Left renal cortex interstitium (tissue), 4 donors: ENCODE results near the gene GPC3. TPM values are rescaled to one million over a fixed set of nuclear protein-coding genes. Genes with fewer than 3 reads are reported as not detected.

Experiments
- DNase-seq, 4 donors: peaks; one replicate each; pipeline ENCODE4 v3.0.0-alpha.2; 2013; ENCODE audit warnings: low read depth in 4 of 4, low spot score in 2 of 4, missing footprints in 1 of 4
- polyA plus RNA-seq, 4 donors: library from polyadenylated mRNA; unstranded; fragments of 120-200 nt; gene quantifications; one replicate each; pipeline ENCODE4 v1.2.1, GENCODE V29; 2013; ENCODE audit not compliant: insufficient read length in 4 of 4

GPC3 gene
- polyA plus RNA-seq, 4 donors = 942 to 1,302 (median 1,241) TPM

DNA sequence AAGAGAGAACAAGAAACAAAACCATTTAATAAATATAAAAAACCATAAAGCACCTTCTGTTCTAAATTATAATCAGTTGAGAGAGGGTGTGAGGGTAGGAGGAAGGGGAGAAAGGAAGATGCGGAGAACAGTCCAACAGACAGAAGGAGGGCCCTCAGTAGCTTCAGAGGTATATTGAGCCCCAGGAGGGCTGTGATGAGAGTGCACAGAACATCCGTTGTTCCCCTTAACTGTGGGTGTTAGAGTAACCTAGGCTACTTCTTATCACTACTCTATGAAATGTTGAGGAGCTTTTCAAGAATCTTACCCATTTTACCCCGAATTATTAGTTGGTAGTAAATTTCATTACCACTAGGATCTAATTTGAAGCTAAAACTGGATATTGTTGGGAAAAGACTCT lies 13.8 kb downstream of the GPC3 start:
- DNase-seq = no peak

DNA sequence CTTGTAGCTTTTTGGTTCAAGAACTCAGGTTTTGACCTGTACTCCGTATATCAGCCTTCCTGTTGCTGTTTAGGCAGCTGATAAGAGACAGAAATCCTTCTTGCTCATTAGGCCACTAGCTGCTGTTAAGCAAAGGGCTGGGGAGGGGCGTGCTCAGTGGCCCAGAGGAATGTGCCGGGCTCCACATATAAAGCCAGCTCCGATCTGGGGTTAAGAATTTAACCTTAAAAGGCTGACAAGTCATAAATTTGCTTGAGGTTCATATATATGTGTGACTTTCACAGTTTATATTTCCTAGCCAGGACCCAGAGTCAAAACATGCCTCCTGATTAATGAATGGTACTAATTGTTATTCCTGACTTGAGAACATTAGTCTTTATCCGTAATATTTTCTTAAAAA lies 15.3 kb downstream of the GPC3 start:
- no peak for DNase-seq

DNA sequence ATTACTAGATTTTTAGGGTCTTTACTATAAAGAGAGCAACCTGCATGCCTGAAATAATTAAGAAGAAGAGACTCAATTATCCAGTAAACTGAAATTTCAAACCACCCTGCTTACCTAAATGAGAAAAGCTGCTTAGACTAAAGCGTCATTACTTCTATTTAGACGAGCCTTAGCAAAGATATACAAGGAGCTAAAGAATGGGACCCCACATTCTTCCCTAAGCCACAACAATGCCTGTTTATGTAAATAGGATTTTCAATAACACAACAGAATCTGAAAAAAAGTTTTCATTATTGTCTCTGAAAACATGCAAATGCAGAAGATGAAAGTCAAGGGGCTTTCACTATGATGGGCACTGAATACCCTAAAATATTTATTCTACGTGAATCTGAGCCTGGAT lies 16.2 kb downstream of the GPC3 start:
- DNase-seq = no peak

DNA sequence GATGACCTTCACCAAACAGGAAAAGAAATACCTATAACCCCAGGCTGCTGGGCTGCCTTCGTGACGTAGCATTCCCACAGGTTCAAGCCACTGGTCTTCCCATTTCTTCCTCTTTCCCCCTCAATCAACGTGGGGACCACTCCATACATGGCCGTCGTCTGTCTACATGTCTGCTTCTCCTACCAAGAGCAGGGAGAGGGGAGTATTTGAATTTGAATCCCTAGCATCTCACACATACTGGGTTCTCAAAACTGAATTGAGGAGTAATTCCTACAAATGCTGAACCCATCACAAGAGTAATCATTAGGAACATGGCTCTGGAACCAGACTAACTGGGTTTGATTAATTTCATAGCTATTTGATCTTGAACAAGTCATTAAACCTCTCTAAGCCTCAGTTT lies 17.3 kb downstream of the GPC3 start:
- DNase-seq = no peak

DNA sequence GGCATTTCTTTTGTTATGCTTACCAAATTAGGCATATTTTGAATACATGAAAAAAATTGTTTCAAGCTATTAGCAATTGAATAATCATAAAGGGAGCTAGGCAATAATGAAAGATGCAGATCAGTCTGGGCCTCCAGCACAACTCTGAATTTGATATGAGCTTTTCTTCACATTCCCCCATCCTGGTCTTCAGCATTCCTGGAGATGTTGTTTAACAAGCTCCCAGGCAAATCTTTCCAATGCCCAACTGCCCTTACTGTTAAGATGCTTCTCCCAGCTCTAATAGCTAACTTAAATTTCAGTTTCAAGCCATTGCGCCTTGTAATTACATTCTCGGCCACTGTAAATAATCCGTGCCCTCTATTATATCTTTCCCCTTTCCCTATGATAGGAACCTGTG lies 19.2 kb downstream of the GPC3 start:
- no peak for DNase-seq

DNA sequence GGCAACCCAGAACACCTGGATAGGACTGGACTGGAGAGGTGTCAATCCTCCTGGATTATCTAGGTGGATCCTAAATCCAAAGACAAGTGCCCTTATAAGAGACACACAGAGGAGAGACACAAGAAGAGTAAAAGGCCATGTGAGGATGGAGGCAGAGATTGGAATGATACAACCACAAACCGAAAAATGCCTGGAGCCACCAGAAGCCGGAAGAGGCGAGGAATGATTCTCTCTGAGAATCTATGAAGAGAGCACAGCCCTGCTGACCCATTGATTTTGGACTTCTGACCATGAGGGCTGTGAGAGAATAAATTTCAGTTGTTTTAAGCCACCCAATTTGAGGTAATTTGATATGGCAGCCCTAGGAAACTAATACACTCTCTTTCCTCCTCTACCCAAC lies 20.1 kb downstream of the GPC3 start:
- no peak for DNase-seq

DNA sequence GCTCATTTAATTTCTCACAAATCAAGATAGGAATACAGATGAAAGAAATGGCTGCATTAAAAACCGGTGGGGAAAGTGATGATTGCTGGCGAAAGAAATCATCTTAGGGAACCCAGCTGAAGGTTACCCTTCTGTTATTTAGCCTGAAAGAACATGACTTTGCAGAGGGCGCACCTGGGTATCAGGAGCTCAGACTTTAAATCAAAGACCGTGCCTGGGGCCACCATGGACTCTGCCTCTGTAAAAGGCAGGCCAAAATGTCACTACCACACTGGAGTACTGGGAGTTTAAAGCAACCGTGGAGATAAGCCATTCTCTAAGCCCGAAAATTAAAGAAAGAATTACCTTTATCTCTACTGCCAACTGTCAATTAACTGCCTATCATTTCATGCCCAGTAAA lies 24.3 kb downstream of the GPC3 start:
- DNase-seq = no peak

DNA sequence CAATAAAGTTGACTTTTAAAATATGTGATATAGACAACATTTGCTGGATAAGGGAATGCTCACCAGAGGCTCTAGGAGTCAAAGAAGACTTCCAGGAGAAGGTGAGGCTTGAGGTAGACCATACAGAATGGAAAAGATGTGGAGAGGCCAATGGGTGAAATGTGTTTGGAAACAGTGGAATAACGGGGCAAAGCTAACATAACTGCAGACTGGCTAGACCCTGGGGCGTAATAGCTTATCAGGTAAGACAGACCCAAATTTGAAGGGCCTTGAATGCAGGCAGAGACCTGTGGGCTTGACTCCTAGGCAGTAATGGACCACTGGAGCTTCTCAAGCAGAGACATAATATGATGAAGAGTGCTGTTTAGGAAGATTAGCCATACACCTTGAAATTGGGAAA lies 25.4 kb downstream of the GPC3 start:
- no peak for DNase-seq

DNA sequence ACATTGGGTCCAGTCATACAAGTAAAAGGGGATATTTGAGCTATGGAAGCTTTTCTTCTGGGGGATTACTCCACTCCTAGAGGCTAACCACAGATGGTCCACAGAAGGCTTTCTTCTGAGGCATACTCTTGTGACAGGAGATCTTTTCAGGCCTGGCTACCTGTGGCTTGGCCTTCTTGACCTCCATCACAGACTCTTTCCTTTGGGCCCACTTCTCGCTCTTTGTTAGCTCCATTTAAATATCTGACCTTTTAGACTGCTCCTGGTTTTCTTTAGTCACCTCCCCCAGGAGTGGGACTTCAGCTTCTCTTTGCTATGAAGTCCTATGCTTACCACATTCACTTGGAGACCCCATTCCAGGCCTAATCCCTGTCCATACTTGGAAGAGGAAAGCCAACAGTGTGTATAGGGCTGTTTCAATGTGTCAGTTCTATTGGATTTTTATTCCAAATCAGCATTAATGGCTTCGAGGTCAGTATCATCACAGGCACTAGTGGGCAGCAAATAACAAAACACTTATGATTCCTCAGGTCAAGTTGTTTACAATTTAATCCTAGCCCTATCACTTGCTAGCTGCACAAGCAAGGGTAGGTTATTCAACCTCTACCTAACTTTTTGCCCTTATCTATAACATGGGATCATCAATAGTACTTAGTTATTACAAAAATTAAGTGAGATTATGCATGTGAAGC lies 26.3 kb downstream of the GPC3 start:
- no peak for DNase-seq

DNA sequence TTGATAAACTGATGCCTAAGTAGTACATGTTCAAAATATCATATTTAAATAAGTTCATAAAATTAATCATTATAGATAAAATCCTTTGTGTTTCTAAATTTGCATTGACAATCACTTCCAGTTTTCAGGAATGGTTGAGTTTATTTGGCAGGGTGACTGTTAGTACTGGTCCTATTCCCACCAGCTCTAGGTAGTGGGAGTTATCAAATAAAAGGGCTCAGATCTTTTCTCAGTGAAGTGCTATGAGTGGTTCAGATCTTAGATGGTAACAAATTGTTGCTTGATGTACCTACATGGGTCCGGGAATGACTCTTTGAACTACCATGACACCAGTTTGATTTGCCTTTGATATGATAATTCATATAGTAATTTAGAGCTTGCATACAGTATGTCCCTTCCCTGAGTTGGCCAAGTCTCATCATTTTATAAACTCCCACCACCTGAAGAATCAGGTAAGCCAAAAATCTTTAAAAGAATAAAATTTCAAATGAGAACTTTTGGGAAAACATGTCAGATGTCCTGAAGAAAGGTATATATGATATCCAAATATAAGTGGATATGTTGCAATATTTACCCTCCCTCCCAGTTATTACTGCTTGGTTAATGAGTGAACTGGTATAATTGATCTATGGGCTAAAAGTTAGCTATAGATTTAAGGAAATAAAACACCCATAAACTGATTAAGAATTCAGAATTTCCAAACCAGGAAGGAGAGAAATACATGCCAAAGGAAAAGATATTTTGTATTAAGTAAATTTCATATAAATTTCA lies 28.6 kb downstream of the GPC3 start:
- no peak for DNase-seq

DNA sequence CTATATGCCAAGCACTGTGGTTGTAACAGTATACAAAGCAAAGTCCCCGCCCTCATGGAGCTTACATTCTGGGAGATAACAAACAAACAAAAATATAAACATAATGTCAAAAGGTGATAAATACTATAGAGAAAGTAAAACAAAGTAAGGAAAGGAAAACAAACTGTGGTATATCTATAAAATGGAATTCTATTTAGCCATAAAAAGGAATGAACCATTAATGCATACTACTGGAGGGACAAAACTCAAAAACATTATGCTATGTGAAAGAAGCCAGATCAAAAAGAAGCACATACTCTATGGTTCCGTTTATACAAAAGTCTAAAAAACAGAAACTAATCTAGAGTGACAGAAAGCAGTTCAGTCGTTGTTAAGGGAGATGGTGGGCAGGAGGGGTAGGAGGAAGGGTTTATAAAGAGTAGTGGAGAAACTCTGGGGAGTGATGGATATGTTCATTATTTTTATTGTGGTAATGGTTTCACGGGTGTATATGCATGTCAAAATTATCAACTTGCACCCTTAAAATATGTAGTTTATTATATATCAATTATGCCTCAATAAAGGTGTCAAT lies 31.5 kb downstream of the GPC3 start:
- DNase-seq = no peak

DNA sequence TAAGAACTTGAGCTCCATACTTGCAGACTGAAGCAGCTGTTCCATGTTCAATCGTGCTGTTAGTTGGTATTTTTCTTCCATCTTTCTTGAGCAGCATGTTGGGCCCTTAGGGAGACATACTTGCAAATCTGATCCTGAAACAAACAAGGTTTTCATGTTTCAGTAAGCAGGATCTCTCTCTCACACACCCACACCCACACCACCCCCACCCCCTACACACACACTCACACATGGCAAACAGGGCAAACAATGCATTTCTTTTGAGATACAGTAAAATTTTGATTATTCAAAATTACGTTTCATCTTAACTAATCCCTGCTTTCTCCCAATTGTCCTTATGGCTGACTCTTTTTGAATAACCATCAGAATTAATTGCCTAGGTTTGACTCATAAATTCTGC lies 32.3 kb downstream of the GPC3 start:
- no peak for DNase-seq

DNA sequence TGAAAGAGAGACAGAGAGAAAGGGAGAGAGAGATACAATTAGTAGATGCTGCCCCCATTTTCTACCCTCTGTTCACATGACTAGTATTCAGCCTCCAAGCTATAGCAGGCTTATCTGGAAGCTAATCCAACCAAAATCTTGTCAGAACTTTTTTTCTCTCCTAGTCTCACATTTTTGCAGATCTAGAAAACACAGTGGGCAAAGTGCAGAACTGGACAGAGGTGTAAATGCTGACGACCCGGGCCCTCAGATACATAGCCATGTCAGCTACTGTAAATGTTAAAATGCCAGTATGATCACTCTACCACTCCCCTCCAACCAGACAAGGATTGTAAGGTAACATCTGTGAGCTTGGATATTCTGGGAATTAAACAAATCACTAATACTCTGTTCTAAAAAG lies 34.3 kb downstream of the GPC3 start:
- no peak for DNase-seq

DNA sequence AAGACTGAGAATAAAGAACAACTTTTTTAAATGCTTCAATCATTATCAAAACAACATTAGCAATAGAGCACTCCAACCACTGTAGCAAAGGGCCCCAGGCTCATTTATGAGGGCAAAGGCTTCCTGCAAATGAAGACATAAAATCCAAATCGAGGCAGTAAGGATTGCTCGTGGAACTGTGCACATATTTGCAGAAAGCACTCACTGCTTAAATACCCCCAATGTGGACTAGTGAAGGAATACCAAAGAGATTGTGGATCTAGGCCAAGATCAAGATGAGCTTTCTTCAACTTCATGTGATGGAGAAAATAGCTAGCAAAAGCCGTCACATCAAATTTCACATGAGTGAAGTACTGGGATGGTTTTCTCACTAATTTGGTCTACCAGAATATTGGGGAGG lies 35.2 kb downstream of the GPC3 start:
- DNase-seq = no peak

DNA sequence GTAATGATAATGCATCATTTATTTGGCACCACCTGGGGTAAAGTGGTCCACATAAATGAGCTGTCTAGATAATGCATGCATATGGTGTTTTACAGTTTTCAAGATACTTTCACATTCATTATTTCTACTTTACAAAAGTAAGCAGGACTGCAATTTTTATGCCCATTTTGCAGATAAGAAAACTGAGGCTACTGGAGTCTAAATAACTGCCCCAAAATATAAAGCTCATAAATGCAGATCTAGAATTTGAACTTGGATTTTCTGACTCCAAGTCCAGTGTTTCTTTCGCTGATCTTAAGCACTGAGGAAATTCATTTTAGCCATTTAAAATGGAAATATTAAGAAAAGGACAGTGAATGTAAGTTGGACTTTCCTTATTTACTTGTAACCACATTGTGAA lies 36.5 kb downstream of the GPC3 start:
- DNase-seq = no peak

DNA sequence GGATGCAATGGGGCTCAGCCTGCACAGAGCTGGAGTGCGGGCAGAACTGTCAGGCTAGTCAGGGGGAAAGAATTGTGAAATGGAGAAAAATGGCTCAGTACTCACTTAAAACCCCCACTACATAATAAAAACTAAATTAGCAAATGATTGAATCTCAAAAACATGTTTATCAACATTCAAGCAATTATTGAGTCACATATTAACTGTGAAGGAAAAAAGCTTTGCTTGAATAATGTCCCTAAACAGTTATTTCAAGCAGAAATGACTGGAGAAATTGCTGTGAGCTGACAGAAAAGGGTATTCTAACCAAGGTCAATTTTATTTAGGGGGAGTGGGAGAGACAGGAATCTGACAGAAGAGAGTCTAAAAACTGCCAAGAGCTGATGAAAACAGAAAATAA lies 37.4 kb downstream of the GPC3 start:
- DNase-seq = no peak

DNA sequence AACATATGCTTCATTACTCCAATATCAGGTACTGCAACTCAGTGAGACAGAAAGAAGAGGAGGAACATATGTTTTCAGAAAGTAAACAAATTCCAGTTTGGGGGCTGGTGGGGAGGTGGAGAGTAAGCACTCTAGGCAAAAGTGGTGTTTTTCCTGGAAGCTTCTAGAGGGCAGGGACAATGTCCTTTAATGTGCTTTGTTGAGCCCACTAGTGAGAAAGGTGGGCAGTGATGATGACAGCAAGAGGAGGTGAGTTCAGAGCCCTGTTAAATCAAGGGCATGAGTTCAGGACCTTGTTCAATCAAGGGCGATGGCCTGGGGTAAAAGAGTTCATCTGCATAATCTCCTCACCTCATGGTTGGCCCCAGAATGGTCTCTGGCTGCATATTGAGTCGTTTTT lies 38.4 kb downstream of the GPC3 start:
- no peak for DNase-seq

DNA sequence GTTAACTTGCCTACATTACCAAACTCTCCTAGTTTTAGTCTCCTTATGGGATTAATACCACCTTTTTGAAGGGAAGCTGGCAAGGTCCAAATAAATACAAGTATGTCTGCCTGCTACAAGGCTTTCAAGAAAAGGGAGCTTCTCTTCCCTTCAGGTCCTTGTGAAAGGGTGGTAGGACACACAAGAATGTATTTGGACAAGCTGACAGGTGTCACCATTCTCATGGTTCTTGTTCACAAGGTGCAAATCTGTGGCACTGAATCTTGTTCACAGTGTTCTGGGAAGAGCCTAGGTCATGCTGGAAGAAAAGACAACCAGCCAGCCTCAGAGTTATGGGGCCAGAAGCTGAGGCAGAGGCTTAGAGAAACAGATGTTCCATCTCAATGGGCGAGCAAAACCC lies 41.9 kb downstream of the GPC3 start:
- DNase-seq = no peak

DNA sequence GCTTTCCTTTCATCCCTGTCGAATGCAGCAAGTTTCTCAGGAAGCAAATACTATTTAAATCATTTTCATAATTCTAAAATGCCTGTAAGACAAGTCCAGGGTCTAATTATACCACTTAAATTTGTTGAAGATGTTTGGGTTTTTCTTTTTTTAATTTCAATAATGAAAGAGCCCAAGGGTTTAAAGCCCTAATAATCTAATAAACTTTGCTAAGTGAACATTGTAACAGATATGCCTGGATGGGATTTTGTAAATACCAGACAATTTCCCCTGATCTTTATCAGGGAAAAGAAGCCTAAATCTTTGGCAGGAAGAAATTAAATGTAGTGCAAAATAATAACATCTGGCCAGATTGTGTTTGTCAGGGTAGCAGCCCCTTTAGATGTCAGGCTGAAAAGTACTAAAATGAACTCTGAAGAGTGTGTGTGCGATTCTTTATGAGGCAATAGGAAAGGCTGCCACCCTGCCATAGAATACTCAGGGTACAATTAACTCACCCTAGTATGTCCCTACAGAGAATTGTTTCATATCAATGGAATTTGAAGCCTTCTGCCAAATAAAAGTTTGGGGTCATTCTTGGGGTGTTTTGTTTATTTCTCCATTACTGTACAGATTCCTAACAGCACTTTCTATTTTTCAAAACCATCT lies 45.6 kb downstream of the GPC3 start:
- DNase-seq = no peak

DNA sequence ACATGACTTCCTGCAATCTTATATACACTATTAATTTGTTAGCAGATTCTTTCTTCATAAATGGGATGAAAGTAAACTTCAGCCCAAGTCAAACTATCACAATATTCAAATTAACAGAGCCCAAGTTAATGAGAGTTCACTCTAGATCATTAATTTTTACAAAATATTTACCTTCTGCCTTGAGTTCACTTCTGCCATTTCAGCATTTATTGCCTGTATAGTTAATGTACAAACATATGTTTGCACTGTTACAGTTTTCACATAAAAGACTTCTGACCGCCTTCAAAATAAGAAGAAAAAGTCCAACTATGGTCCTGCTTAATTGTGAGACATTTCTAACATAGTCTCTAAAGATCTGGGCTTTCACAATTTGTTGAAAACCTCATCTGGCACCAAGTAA lies 46.9 kb downstream of the GPC3 start:
- DNase-seq = no peak

DNA sequence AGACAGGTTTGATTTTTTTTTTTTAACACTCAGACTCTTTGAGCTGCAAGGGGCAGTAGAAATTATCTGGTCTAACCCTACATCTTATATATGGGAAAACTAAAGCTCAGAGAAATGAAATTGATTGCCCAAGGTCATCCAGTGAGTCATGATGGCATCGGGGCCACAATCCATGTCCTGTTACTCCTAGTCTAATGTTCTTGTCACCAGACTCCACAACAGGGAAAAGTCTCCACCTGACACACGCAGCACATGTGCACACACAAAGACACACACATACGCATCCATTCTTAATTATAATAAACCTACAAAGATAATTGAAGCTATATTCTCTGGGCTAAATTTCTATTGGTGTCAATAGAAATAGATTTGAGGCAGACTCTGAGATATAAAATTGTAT lies 48.4 kb downstream of the GPC3 start:
- DNase-seq = no peak

DNA sequence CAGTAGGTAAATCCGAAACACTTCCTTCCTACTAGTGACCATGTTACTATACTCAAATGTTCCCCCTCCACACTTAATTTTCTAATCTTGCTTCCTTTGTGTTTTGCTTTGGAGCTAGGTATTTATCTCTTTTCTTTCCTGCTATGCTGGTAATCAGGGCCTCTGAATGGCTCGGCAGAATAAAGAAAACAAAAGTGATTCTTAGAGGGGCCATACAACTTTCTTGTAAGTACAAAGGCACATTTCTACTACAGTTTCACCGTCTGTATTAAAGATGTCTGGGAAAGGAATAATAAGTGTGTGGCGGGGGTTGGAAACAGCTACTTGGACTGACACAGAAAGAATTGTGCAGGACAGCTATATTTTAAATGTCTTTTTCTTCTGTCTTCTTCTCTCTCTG lies 50.3 kb downstream of the GPC3 start:
- DNase-seq = no peak
